GM12878 (cell line): ENCODE measurements around the gene ZNF532. TPM values are rescaled to one million over a fixed set of nuclear protein-coding genes. Genes with fewer than 3 reads are reported as not detected.

ENCODE experiments used
- ATAC-seq: fragments of 200-7000 bp; cut with Tn5 transposase; 3 replicates; pipeline ENCODE4 v1.9.1; 2020; ENCODE audit warnings: mild to moderate bottlenecking, moderate library complexity
- BruUV-seq: library from RNA; stranded (reverse); fragments of 400-500 nt; replicated peaks from 2 replicates; lab custom pipeline; 2021; lab: Mats Ljungman, UMichigan
- CTCF ChIA-PET: fragments of 300-600 bp; sonication (Branson Sonifier 250); formaldehyde crosslinking; extraction: SDS; loops from one replicate; lab custom pipeline; 2021; ENCODE audit warnings: inconsistent platforms; lab: Yijun Ruan, JAX
- POLR2A ChIA-PET: fragments of 350-600 bp; formaldehyde crosslinking; extraction: SDS; loops from one replicate; lab custom pipeline; 2021; ENCODE audit warnings: inconsistent platforms; lab: Charles Lee
- RAD21 ChIA-PET: fragments of 300-600 bp; sonication (Branson Sonifier 250); formaldehyde crosslinking; loops from one replicate; lab custom pipeline; 2023; ENCODE audit warnings: antibody characterized with exemption; ENCODE audit not compliant: unreplicated experiment; lab: Charles Lee
- SMC1A ChIA-PET: fragments of 300-600 bp; sonication (Branson Sonifier 250); formaldehyde crosslinking; loops from one replicate; lab custom pipeline; 2023; ENCODE audit not compliant: unreplicated experiment, uncharacterized antibody; lab: Charles Lee
- DNase-seq: peaks from one replicate; pipeline ENCODE4 v3.0.0-alpha.2; 2011; ENCODE audit warnings: low read depth, low spot score
- FAIRE-seq: peaks from 3 replicates; lab custom pipeline; 2011; peaks lifted over from hg19 to GRCh38; lab: Jason Lieb, UNC
- H2AFZ ChIP-seq: 2 replicates; pipeline ENCODE4 v1.6.0; 2011; ENCODE audit warnings: low read depth, low read length, control low read depth; ENCODE audit not compliant: control insufficient read depth
- H3K27ac ChIP-seq: 2 replicates; pipeline ENCODE4 v1.5.1; 2011; ENCODE audit warnings: control low read depth; ENCODE audit not compliant: control insufficient read depth, insufficient read depth
- H3K27me3 ChIP-seq, 2 experiments: replicated peaks in 1 of 2; 2 replicates each; pipeline versions ENCODE4 v1.6.0 to v1.6.1; 2011; ENCODE audit warnings: low read length in 1 of 2; ENCODE audit not compliant: control insufficient read depth in 2 of 2, insufficient read depth in 2 of 2
- H3K36me3 ChIP-seq, 2 experiments: 2 replicates each; pipeline ENCODE4 v1.5.1; 2011; ENCODE audit warnings: low read length in 1 of 2; ENCODE audit not compliant: control insufficient read depth in 2 of 2, insufficient read depth in 2 of 2
- H3K4me1 ChIP-seq: 2 replicates; pipeline ENCODE4 v1.6.1; 2011; ENCODE audit warnings: mild to moderate bottlenecking, low read length, moderate library complexity, mixed read lengths; ENCODE audit not compliant: control insufficient read depth, insufficient read depth
- H3K4me2 ChIP-seq: 2 replicates; pipeline ENCODE4 v1.6.0; 2011; ENCODE audit warnings: control low read depth; ENCODE audit not compliant: control insufficient read depth, insufficient read depth
- H3K4me3 ChIP-seq: fragments of 200-600 bp; sonication (generic); 2 replicates; pipeline ENCODE4 v1.5.1; 2016
- H3K79me2 ChIP-seq: 2 replicates; pipeline ENCODE4 v1.6.0; 2011; ENCODE audit warnings: low read length; ENCODE audit not compliant: control insufficient read depth, insufficient read depth
- H3K9ac ChIP-seq: 2 replicates; pipeline ENCODE4 v1.8.0; 2011; ENCODE audit warnings: low read length, control low read depth, mixed read lengths; ENCODE audit not compliant: control insufficient read depth, insufficient read depth
- H3K9me3 ChIP-seq: replicated peaks from 3 replicates; pipeline ENCODE4 v1.5.1; 2011; ENCODE audit warnings: mild to moderate bottlenecking, low read length; ENCODE audit not compliant: control insufficient read depth, insufficient read depth
- H4K20me1 ChIP-seq: 2 replicates; pipeline ENCODE4 v1.6.0; 2011; ENCODE audit not compliant: control insufficient read depth, insufficient read depth
- BMI1 ChIP-seq: fragments of 450-650 bp; IDR thresholded peaks from 2 replicates; pipeline ENCODE4 v1.6.1; 2016; ENCODE audit warnings: mild to moderate bottlenecking, moderate library complexity, borderline replicate concordance
- CBX3 ChIP-seq: fragments of 200-600 bp; sonication (generic); IDR thresholded peaks from 2 replicates; pipeline ENCODE4 v1.6.1; 2016; ENCODE audit warnings: low read depth, borderline replicate concordance
- E2F8 ChIP-seq: fragments of 450-650 bp; IDR thresholded peaks from 2 replicates; pipeline ENCODE4 v1.6.1; 2018; ENCODE audit warnings: mild to moderate bottlenecking, low read depth, moderate library complexity; ENCODE audit not compliant: partially characterized antibody
- FOS ChIP-seq: IDR thresholded peaks from 3 replicates; pipeline ENCODE4 v1.6.1; 2011; ENCODE audit warnings: borderline replicate concordance; ENCODE audit not compliant: insufficient read length; ENCODE audit errors: extremely low read depth
- HDAC6 ChIP-seq: fragments of 200-600 bp; sonication (generic); IDR thresholded peaks from one replicate; pipeline ENCODE4 v1.8.0; 2017; ENCODE audit warnings: antibody characterized with exemption; ENCODE audit not compliant: unreplicated experiment
- HDGF ChIP-seq: fragments of 450-650 bp; IDR thresholded peaks from 2 replicates; pipeline ENCODE4 v1.6.1; 2016; ENCODE audit warnings: antibody characterized with exemption
- MTA3 ChIP-seq: IDR thresholded peaks from 2 replicates; pipeline ENCODE4 v1.6.1; 2012; ENCODE audit warnings: low read length, inconsistent platforms, borderline replicate concordance
- NR2C1 ChIP-seq: fragments of 450-650 bp; IDR thresholded peaks from 2 replicates; pipeline ENCODE4 v1.6.1; 2017; ENCODE audit warnings: antibody characterized with exemption, mild to moderate bottlenecking, moderate library complexity
- PAX5 ChIP-seq: IDR thresholded peaks from 2 replicates; pipeline ENCODE4 v1.6.1; 2011; ENCODE audit warnings: low read depth, low read length, borderline replicate concordance
- PKNOX1 ChIP-seq: fragments of 450-650 bp; IDR thresholded peaks from 2 replicates; pipeline ENCODE4 v1.6.1; 2016; ENCODE audit warnings: mild to moderate bottlenecking
- POLR2AphosphoS5 ChIP-seq: IDR thresholded peaks from 2 replicates; pipeline ENCODE4 v1.6.1; 2011; ENCODE audit warnings: mild to moderate bottlenecking, low read length, inconsistent platforms
- RB1 ChIP-seq: fragments of 450-650 bp; formaldehyde crosslinking; IDR thresholded peaks from 2 replicates; pipeline ENCODE4 v1.6.1; 2017; ENCODE audit warnings: mild to moderate bottlenecking, borderline replicate concordance
- SRF ChIP-seq, 2 experiments: IDR thresholded peaks; 2 replicates each; pipeline ENCODE4 v1.6.1; 2011; ENCODE audit warnings: low read depth in 2 of 2, low read length in 2 of 2, mild to moderate bottlenecking in 1 of 2, moderate library complexity in 1 of 2
- TARDBP ChIP-seq: IDR thresholded peaks from 2 replicates; pipeline ENCODE4 v1.6.1; 2016; ENCODE audit warnings: borderline replicate concordance
- TBL1XR1 ChIP-seq: IDR thresholded peaks from 2 replicates; pipeline ENCODE4 v1.6.1; 2012; ENCODE audit warnings: low read depth, low read length, improper control_type of control experiment
- ZNF24 ChIP-seq: fragments of 450-650 bp; IDR thresholded peaks from 2 replicates; pipeline ENCODE4 v1.6.1; 2017; ENCODE audit warnings: antibody characterized with exemption, mild to moderate bottlenecking
- WGBS: methylation state at CpG from one replicate; pipeline ENCODE4 v1.1.6; 2016; ENCODE audit warnings: low lambda C conversion rate; ENCODE audit not compliant: insufficient replicate concordance, insufficient coverage; ENCODE audit errors: missing lambda C conversion rate; 5-methylcytosine and 5-hydroxymethylcytosine counted together
- in situ Hi-C: fragments of 300-500 bp; cut with MboI; formaldehyde crosslinking; loops from 9 replicates; pipeline ENCODE4 v1.14.3; 2018; ENCODE audit warnings: mixed read lengths
- intact Hi-C: fragments of 100-400 bp; cut with micrococcal nuclease; formaldehyde crosslinking; loops from one replicate; pipeline ENCODE4 v1.14.2; 2022; ENCODE audit not compliant: unreplicated experiment
- polyA plus RNA-seq, 11 experiments: library from polyadenylated mRNA; depleted of rRNA in 4 of 11; unstranded in 6 of 11; stranded (reverse) in 5 of 11; fragments of >200 nt; fragmentation: Nextera tagmentation in 4 of 11; fragmentation: Illumina TruSeq in 1 of 11; extraction: Ambion mirVana in 4 of 11; extraction: Trizol in 1 of 11; gene quantifications; 1 replicate in 1 of 11; 2 replicates in 10 of 11; pipeline versions ENCODE4 v1.2.1 to v1.2.3, GENCODE V29; 2011 to 2016; ENCODE audit warnings: inconsistent platforms in 2 of 11, missing spikeins in 2 of 11, low read depth in 1 of 11
- total RNA-seq, 4 experiments: library from RNA; depleted of rRNA in 3 of 4; stranded (reverse); fragments of >200 nt in 3 of 4; fragmentation: Illumina TruSeq in 1 of 4; extraction: Trizol in 1 of 4; gene quantifications; 2 replicates each; pipeline versions ENCODE4 v1.2.1 to v1.2.3, GENCODE V29; 2013 to 2021

The ZNF532 gene
- total and polyA plus RNA-seq, 10 of the 15 experiments (the other 5 are each of a cell fraction or from before 2014, with no cell fraction given) = 0.44 to 3.4 (median 1.4) TPM

GRCh38 chr18:58927659-58928058 is 63.0 kb downstream of the ZNF532 start:
- RAD21 ChIA-PET = no interaction called here
- H3K27me3 ChIP-seq = no peaks in the 10 kb centered on the region; a peak in 1 of 4 replicates
- in situ Hi-C loops (no loop called here), intact Hi-C loops (no loop called here)
- DNase-seq = no peak
- no peaks in the 10 kb centered on the region for H3K79me2 ChIP-seq
- H3K9ac ChIP-seq = no peak overlapping the region
- TF ChIP-seq BMI1 = no peak
- no peak for TF ChIP-seq FOS
- TF ChIP-seq ZNF24 = no peak
- TF ChIP-seq HDGF = no peak
- TF ChIP-seq, all 136 proteins: peak for 0
- FAIRE-seq (no peak), ATAC-seq (no peak)
- Histone ChIP-seq H2AFZ (no peak overlapping the region), H3K9me3 (no peaks in the 10 kb centered on the region), H3K36me3 (no peaks in the 10 kb centered on the region), H3K4me3 (no peak overlapping the region), H3K27ac (no peak overlapping the region), H3K4me2 (no peak overlapping the region), H3K4me1 (no peaks in the 10 kb centered on the region), H4K20me1 (no peaks in the 10 kb centered on the region)
- 23% methylated on average over 5 of the region's 5 CpGs for WGBS
- POLR2A ChIA-PET = no interaction called here
- no TSS peak for BruUV-seq
- CTCF ChIA-PET = no interaction called here
- SMC1A ChIA-PET = interaction anchor here (1.0 to 1.6 kb wide), 2 partner anchors 8 to 16 kb away, joined by 3 to 6 read pairs; no protein-coding TSS in a partner anchor

- Histone ChIP-seq H3K4me1 (no peaks in the 10 kb centered on the region), H3K27me3 (no peaks in the 10 kb centered on the region; a peak in 1 of 4 replicates), H3K4me2 (no peak overlapping the region), H3K9me3 (no peaks in the 10 kb centered on the region), H3K36me3 (no peaks in the 10 kb centered on the region), H2AFZ (no peak overlapping the region), H4K20me1 (no peaks in the 10 kb centered on the region), H3K9ac (no peak overlapping the region), H3K27ac (no peak overlapping the region), H3K4me3 (no peak overlapping the region), H3K79me2 (no peaks in the 10 kb centered on the region)
- DNase-seq (no peak), FAIRE-seq (no peak), ATAC-seq (no peak)
- 32% methylated on average over 4 of the region's 4 CpGs for WGBS
- SMC1A ChIA-PET = interaction anchor here (0.9 to 2.0 kb wide), 5 partner anchors 17 to 105 kb away, joined by 3 to 7 read pairs (median 5); no protein-coding TSS in a partner anchor
- BruUV-seq = no TSS peak
- POLR2A ChIA-PET = no interaction called here
- in situ Hi-C loops (no loop called here), intact Hi-C loops (no loop called here)
- CTCF ChIA-PET = no interaction called here
- RAD21 ChIA-PET = no interaction called here
- TF ChIP-seq E2F8 (no peak), MTA3 (no peak), TBL1XR1 (no peak), TARDBP (no peak), HDAC6 (no peak), FOS (no peak), RB1 (no peak), CBX3 (no peak), SRF (IDR thresholded peaks at IDR 0.05; ENCODE audit: low read depth in 2 of 2, low read length in 2 of 2) (no peak), POLR2AphosphoS5 (no peak), PAX5 (no peak), NR2C1 (no peak), PKNOX1 (no peak)
These were observed 63.7 kb downstream of the ZNF532 start for GRCh38 chr18:58928386-58928785.
